NB4 (cell line): Measurements from ENCODE around the gene OPCML.

Source experiments
- TF ChIP-seq, protein P1 (sequence below): IDR thresholded peaks from one replicate; pipeline ENCODE4 v1.5.1; 2012; ENCODE audit warnings: low read depth, low read length
- TF ChIP-seq, protein P2 (sequence below): IDR thresholded peaks from 2 replicates; pipeline ENCODE4 v1.6.1; 2011; ENCODE audit warnings: low read depth, low read length

GRCh38 chr11:133215596-133216230 is 316.6 kb downstream of the OPCML start:
- TF ChIP-seq, protein P1, sequence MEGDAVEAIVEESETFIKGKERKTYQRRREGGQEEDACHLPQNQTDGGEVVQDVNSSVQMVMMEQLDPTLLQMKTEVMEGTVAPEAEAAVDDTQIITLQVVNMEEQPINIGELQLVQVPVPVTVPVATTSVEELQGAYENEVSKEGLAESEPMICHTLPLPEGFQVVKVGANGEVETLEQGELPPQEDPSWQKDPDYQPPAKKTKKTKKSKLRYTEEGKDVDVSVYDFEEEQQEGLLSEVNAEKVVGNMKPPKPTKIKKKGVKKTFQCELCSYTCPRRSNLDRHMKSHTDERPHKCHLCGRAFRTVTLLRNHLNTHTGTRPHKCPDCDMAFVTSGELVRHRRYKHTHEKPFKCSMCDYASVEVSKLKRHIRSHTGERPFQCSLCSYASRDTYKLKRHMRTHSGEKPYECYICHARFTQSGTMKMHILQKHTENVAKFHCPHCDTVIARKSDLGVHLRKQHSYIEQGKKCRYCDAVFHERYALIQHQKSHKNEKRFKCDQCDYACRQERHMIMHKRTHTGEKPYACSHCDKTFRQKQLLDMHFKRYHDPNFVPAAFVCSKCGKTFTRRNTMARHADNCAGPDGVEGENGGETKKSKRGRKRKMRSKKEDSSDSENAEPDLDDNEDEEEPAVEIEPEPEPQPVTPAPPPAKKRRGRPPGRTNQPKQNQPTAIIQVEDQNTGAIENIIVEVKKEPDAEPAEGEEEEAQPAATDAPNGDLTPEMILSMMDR = no peak
- TF ChIP-seq, protein P2, sequence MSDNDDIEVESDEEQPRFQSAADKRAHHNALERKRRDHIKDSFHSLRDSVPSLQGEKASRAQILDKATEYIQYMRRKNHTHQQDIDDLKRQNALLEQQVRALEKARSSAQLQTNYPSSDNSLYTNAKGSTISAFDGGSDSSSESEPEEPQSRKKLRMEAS = no peak
